Cardiac muscle cell (in vitro differentiated cells and primary cell): Measurements from ENCODE around the gene KCNQ5. TPM values are rescaled to one million over a fixed set of nuclear protein-coding genes. Genes with fewer than 3 reads are reported as not detected.

Experiments
- DNase-seq, 2 donors: peaks; one replicate each; pipeline versions ENCODE4 v3.0.0 to v3.0.0-alpha.2; 2010 to 2017; ENCODE audit warnings: low read depth in 1 of 2, low spot score in 1 of 2
- H3K27ac ChIP-seq: fragments of 200-600 bp; sonication (generic); 2 replicates; pipeline ENCODE4 v1.5.1; 2016
- H3K27me3 ChIP-seq: fragments of 200-600 bp; sonication (generic); 2 replicates; pipeline ENCODE4 v1.6.0; 2016; ENCODE audit warnings: control low read depth
- H3K36me3 ChIP-seq: fragments of 200-600 bp; sonication (generic); 2 replicates; pipeline ENCODE4 v1.5.1; 2016; ENCODE audit warnings: control low read depth
- H3K4me1 ChIP-seq: fragments of 200-600 bp; sonication (generic); 2 replicates; pipeline ENCODE4 v1.8.1; 2017; ENCODE audit warnings: low read depth, mild to moderate bottlenecking, mixed run types
- H3K4me3 ChIP-seq: fragments of 200-600 bp; sonication (generic); 2 replicates; pipeline ENCODE4 v1.5.1; 2016; ENCODE audit warnings: mild to moderate bottlenecking
- H3K9me3 ChIP-seq: fragments of 200-600 bp; sonication (generic); 2 replicates; pipeline ENCODE4 v1.5.1; 2017; ENCODE audit warnings: low read depth, mild to moderate bottlenecking, control low read depth
- polyA plus RNA-seq: library from polyadenylated mRNA; unstranded; fragments of >200 nt; fragmentation: Nextera tagmentation; extraction: Ambion mirVana; gene quantifications from 2 replicates; pipeline ENCODE4 v1.2.1, GENCODE V29; 2016
- total RNA-seq: library from RNA; depleted of rRNA; stranded (reverse); fragments of >200 nt; gene quantifications from 2 replicates; pipeline ENCODE4 v1.2.3, GENCODE V29; 2016
- TF ChIP-seq, protein P1 (sequence below): IDR thresholded peaks from 2 replicates; pipeline ENCODE4 v1.5.1; 2012; ENCODE audit warnings: low read depth, mild to moderate bottlenecking, low read length

Gene KCNQ5
- total and polyA plus RNA-seq, 2 experiments from 2014 or later: 31.4 to 45.4 TPM

DNA sequence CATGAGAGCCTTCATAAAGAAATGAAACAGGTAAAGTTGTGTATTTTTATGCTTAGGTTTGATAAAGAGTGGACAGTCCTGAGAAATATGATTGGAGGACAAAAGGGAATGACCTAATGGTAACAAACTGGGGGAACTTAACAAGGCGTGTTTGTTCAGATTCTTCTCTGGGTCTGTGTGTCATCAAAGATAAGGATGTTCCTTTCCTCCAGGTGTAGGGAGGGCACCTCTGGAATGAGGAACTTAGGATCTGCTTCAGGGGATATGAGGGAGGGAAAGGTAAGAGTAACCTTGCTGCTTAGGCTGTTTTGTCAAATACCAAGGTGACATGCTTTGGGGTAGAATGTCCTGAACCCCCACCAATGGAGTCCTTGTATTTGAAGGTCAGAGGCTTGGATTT is 291.9 kb downstream of the KCNQ5 start:
- TF ChIP-seq, protein P1, sequence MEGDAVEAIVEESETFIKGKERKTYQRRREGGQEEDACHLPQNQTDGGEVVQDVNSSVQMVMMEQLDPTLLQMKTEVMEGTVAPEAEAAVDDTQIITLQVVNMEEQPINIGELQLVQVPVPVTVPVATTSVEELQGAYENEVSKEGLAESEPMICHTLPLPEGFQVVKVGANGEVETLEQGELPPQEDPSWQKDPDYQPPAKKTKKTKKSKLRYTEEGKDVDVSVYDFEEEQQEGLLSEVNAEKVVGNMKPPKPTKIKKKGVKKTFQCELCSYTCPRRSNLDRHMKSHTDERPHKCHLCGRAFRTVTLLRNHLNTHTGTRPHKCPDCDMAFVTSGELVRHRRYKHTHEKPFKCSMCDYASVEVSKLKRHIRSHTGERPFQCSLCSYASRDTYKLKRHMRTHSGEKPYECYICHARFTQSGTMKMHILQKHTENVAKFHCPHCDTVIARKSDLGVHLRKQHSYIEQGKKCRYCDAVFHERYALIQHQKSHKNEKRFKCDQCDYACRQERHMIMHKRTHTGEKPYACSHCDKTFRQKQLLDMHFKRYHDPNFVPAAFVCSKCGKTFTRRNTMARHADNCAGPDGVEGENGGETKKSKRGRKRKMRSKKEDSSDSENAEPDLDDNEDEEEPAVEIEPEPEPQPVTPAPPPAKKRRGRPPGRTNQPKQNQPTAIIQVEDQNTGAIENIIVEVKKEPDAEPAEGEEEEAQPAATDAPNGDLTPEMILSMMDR: no peak
- DNase-seq: no peak
- no peaks in the 10 kb centered on the region for H3K36me3 ChIP-seq
- H3K4me3 ChIP-seq: no peak overlapping the region
- H3K27me3 ChIP-seq: no peaks in the 10 kb centered on the region
- no peaks in the 10 kb centered on the region for H3K9me3 ChIP-seq
- no peak overlapping the region for H3K27ac ChIP-seq
- peaks cover 19% of the 10 kb centered on the region for H3K4me1 ChIP-seq

DNA sequence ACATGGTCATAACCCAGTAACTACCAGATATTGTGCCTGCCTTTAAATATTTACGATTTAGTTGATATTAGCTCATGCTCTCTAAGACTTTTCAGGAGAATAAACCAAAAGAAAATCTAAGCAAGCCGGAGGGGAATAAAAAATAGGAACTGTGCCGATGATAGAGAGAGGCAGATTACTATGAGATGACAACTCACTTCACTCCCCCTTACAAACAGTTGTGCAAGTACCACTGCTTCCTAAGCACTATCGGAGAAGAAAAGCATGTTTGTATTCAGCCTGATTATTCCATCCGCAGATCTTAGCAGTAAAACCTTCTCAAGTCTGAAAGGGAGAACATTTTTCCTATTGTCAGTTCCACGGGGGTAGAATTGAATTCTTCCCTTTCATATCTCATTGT is 294.4 kb downstream of the KCNQ5 start:
- peak in 1 of 2 donors; percentile 71 for DNase-seq
- Histone ChIP-seq H3K4me3 (no peak overlapping the region), H3K27me3 (no peaks in the 10 kb centered on the region), H3K4me1 (peaks cover 19% of the 10 kb centered on the region), H3K27ac (no peak overlapping the region), H3K36me3 (no peaks in the 10 kb centered on the region), H3K9me3 (no peaks in the 10 kb centered on the region)
- TF ChIP-seq, protein P1: no peak

DNA sequence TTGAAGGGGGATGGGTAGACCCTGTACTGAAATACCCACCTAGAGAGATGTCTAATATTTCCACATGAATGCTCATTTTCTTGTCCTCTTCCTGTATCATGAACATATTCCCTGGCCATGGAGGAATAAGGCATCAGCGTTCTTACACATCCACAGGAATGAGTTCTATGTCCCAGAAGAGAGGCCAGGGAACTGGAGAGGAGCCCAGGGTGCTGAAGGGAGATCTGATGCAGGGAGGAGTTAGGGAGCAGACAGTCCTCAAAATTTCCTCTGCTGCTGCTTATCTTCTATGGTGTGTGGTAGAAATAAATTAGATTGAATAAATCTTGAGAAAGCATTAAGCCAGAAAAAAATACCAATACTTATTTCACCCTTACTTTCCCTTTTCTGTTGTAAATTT is 295.0 kb downstream of the KCNQ5 start:
- peak in 1 of 2 donors; percentile 70 for DNase-seq
- H3K27me3 ChIP-seq: no peaks in the 10 kb centered on the region
- TF ChIP-seq, protein P1: no peak
- H3K27ac ChIP-seq: no peak overlapping the region
- H3K36me3 ChIP-seq: no peaks in the 10 kb centered on the region
- H3K9me3 ChIP-seq: no peaks in the 10 kb centered on the region
- H3K4me3 ChIP-seq: no peak overlapping the region
- peaks cover 19% of the 10 kb centered on the region for H3K4me1 ChIP-seq

DNA sequence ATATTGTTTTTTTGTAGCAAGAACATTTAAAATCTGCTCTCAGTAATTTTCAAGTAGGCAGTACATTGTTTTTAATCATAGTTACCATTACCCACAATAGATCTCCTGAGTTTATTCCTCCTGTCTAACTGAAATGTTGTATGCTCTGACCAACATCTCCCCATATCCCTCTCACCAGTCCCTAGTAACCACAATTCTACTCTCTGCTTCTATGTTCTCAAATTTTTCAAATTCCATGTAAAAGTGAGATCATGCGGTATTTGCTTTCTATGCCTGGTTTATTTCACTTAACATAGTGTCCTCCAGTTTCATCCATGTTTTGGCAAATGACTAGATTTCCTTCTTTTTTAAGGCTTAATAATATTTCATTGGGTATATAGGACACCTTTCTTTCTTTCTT is 300.5 kb downstream of the KCNQ5 start:
- no peak for DNase-seq
- no peaks in the 10 kb centered on the region for H3K36me3 ChIP-seq

DNA sequence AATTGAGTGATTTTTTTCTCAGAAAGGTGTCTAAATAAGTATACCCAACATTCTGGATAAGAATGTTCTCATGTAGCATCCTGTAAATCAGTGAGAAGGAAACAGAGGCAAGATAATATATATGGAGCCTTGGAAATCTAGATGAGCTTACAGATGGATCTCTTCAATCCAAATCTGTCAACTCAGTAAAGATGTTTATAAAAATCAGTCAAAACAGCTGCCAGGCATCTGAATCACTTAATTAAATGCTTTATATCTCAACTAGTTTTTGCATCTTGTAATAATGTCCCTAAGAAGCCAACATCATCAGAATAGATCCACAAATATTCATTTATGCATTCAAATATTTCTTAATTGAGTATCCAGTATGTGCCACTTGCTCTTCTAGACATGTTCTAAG is 303.3 kb downstream of the KCNQ5 start:
- Histone ChIP-seq H3K4me3 (no peak overlapping the region), H3K27me3 (no peaks in the 10 kb centered on the region), H3K27ac (no peak overlapping the region), H3K9me3 (no peaks in the 10 kb centered on the region), H3K4me1 (peaks cover 9% of the 10 kb centered on the region), H3K36me3 (no peaks in the 10 kb centered on the region)
- TF ChIP-seq, protein P1: no peak
- DNase-seq: no peak

More for the DNA sequence above, 300.5 kb downstream of the KCNQ5 start:
- Histone ChIP-seq H3K27me3 (no peaks in the 10 kb centered on the region), H3K9me3 (no peaks in the 10 kb centered on the region), H3K27ac (no peak overlapping the region), H3K4me1 (peaks cover 9% of the 10 kb centered on the region), H3K4me3 (no peak overlapping the region)
- TF ChIP-seq, protein P1: no peak
